Activated T-helper 1 cell treated with anti-CD3 and anti-CD28 coated beads, Interleukin-2, amount 50 U/mL, for 16 hours (primary cell): ENCODE data around the gene TNKS2.
A peak's percentile ranks its signal among the peaks of the same experiment; 100 is the strongest.
"Not testable (repeated sequence)": the region's sequence is repeated elsewhere in the genome, so short reads cannot be mapped to it uniquely, and the experiment has no call there.

Experiments
- DNase-seq, 2 donors: peaks; one replicate each; pipeline ENCODE4 v3.0.0-alpha.2; 2020; ENCODE audit warnings: low read depth in 1 of 2, low spot score in 1 of 2

TNKS2 gene

DNA sequence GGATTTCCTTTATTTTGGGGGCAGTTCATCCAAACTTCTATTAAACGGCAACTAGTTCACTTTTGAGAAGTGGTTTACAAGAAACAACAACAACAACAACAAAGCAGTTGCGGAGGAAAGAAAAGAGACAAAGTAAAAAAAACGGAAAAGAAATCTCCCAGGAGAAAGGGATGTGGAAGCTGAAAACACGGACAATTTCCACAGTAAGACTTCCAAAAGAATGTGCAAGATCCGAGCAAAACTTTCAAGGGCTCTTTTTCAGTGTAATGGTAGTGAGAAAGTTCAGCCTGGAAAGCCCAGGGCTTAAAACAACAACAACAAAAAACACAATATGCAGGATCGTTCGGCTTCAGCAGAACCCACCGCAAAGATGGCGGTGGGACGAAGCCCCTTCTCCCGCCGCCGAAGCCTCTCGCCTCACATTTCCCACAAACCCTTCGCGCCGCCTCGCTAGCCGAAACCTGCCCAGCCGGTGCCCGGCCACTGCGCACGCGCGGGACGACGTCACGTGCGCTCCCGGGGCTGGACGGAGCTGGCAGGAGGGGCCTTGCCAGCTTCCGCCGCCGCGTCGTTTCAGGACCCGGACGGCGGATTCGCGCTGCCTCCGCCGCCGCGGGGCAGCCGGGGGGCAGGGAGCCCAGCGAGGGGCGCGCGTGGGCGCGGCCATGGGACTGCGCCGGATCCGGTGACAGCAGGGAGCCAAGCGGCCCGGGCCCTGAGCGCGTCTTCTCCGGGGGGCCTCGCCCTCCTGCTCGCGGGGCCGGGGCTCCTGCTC, at the start of gene TNKS2:
TNKS2 (plus strand) TSS at position 553 of the 775 bp plus-strand sequence. CDS start 265 bp downstream, outside the sequence.
- DNase-seq = peak; percentile 81 to 88

DNA sequence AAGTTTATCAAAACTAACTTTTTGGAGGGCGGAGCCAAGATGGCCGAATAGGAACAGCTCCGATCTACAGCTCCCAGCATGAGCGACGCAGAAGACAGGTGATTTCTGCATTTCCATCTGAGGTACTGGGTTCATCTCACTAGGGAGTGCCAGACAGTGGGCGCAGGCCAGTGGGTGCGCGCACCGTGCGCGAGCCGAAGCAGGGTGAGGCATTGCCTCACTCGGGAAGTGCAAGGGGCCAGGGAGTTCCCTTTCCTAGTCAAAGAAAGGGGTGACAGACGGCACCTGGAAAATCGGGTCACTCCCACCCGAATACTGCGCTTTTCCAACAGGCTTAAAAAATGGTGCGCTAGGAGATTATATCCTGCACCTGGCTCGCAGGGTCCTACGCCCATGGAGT, 48.6 kb upstream of the TNKS2 start:
- DNase-seq = not testable (repeated sequence)

DNA sequence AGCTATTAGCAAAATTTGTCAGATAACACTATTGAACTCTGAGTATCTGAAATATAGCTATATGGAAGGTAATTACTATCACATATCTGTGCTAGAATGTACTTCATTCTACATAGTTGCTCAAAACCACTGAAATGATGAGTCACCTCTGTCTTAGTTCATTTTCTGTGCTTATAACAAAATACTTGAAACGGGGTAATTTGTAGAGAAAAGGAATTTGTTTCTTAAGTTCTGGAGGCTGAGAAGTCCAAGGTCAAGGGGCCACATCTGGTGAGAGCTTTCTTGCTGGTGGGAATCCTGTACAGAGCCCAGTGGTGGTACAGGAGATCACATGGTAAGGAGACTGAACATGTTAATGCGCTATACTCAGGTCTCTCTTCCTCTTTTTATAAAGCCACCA, 41.9 kb upstream of the TNKS2 start:
- no peak for DNase-seq

DNA sequence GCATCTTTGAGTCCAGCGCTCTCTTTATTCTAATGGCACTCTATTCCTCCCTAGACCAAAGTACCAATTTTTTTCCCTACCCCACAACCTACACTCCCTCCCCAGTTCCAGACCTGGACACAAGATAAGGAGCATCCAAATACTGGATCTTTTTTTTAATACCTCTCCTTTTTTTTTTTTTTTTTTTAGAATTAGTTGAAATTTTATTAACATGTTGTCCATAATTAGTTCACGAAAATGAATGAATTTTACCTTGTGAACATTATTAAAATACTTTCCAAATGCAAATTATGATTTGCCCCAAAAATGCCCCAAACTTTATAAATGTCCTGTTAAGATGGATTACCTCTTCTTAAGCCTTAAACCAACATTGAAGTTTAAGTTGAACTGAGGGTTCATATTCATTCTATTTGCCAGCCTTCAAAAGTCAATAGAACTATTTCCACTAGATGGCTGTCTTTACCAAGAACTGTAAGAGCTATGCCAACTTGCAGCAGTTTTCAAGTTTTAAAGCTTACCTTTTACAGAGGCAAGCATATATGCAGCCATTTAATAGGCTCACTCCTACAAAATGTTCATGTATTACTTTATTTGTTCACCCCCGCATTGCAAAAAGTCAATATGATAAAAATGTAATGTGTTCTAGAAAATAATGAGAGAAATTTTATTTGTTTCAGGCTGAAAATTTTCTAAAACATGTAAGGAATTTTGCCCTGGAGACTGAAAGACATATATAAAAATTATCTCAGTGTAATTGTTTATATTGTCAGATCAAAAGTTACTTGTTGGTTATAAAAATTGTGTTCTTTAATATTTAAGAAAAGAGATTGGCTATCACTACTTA, 39.7 kb upstream of the TNKS2 start:
- no peak for DNase-seq

DNA sequence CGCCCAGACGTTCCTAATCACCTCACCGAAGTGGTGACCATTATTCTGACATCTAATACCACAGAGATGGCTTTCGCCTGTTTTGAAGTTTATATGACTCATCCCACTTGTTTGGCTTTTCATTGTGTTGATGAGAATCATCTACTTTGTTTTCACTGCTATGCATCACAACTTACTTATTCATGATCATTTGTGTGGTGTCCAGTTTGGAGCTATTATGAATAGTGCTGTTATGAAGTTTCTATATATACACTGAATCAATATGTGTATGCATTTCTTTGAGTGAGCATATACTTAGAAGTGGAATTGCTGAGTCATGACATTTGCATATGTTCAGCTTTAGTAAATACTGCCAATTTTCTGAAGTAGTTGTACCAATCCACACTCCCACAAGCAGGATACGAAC, 38.6 kb upstream of the TNKS2 start:
- DNase-seq = no peak

DNA sequence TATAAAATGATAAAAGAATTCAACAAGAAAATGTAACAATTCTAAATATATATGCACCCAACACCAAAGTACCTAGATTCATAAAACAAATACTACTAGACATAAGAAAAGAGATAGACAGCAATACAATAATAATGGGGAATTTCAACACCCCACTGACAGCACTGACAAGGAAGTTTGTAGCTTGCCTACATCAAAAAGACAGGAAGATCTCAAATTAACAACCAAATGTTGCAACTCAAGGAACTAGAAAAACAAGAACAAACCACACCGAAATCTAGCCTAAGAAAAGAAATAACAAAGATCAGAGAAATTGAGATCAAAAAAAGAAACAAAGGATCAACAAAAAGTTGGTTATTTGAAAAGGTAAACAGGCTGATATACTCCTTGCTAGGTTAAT, 36.5 kb upstream of the TNKS2 start:
- no peak for DNase-seq

DNA sequence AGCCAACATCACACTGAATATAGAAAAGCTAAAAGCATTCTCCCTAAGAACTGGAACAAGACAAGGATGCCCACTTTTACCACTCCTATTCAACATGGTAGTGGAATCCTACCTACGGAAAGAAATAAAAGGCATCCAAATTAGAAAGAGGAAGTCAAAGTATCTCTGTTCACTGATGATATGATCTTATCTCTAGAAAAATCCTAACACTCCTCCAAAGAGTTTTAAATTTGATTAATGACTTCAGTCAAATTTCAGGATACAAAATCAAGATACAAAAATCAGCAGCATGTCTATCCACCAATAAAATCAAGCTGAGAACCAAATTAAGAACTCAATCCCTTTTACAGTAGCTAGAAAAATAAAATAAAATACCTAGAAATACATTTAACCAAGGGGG, 35.3 kb upstream of the TNKS2 start:
- DNase-seq = no peak

DNA sequence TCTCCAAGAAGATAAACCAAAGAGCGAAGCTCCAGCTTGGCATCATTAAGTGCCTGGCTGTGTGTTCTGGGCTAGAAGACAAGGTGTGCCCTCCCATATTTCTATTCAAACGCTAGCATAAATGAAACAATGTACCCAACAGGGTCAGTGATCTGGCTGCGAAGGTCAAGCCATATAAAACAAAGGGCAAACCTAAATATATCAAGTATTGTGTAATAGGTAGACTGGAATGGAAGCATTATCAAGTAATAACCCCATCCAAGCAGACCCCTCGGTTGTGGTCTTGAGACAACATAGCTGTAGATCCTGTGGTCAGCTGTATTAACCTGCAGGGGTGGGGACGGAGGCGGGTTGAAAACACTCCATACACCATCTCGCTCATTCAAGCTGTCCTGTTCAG, 31.6 kb upstream of the TNKS2 start:
- no peak for DNase-seq

DNA sequence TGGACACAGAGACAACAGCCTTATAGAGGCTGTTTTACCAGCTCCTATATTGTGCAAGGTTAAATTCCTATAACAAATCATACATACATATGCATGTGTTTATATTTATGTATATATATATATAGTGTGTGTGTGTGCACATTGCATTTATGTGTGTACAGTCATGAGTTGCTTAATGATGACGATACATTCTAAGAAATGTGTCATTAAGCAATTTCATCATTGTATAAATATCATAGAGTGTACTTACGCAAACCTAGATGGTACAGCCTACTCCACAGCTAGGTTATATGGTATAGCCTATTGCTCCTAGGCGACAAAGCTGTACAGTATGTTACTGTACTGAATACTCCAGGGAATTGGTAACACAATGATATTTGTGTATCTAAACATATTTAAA, 30.1 kb upstream of the TNKS2 start:
- no peak for DNase-seq

DNA sequence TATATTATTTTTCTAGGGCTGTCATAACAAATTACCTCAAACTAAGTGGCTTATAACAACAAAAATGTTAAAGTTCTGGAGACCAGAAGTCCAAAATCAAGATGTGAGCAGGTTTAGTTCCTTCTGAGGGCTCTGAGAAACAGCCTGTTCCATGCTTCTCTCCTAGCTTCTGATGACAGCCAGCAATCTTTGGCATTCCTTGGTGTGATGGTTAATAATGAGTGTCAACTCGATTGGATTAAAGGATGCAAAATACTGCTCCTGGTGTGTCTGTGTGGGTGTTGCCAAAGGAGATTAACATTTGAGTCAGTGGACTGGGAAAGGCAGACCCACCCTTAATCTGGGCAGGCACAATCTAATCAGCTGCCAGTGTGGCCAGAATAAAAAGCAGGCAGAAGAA, 26.3 kb upstream of the TNKS2 start:
- DNase-seq = no peak

DNA sequence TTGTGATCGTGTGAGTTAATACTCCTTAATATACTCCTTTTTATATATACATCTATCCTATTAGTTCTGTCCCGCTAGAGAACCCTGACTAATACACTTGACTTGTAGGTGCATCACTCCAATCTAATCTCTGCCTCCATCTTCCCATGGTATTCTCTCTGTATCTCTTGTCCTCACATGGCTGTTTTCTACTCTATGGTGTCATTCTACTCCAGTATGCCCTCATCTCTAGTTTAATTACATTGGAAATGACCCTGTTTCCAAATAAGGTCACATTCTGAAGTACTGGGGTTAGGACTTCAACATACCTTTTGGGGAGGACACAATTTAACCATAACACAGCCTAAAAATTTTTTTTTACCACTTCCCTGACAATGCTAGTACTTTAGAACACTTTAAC, 25.8 kb upstream of the TNKS2 start:
- DNase-seq = no peak

DNA sequence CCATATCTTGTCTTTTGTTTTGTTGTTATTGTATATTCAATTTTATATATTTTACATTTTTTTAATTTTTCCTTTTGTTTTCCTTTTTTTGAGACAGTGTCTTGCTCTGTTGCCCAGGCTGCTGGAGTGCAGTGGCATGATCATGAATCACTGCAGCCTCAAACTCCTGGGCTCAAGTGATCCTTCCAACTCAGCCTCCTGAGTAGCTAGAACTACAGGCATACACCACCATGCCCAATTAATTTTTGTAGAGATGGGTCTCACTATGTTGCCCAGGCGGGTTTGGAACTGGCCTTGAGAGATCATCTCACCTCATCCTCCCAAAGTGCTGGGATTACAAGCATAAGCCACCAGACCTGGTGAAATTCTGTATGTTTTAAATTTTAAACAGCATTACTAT, 25.4 kb upstream of the TNKS2 start:
- DNase-seq = no peak

DNA sequence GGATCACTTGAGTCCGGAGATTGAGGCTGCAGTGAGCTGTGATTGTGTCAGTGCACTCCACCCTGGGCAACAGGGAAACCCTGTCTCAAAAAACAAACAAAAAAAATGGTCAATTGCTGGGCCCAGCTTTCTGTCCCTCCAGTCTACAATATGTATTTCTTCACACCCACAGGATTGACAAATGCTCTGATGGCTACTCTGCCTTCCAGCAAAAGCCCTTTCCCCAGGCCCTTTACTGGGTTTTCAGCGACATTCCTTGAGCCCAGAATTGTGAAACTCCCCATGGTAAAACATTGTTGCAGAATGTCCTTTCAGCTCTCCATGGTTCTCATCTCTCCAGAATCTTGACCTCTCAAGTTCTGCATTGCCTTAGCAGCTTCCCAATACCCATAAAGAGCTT, 23.7 kb upstream of the TNKS2 start:
- no peak for DNase-seq

DNA sequence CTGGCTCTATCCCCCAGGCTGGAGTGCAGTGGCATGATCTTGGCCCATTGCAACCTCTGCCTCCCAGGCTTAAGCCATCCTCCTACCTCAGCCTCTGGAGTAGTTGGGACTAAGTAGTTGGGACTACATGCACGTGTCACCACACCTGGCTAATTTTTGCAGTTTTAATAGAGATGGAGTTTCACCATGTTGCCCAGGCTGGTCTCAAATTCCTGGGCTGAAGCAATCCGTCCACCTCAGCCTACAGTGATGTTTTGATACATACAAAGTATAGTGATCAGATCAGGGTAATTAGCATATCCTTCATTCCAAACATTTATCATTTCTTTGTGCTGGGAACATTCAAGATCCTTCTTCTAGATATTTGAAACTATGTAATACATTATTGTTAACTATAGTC, 22.5 kb upstream of the TNKS2 start:
- no peak for DNase-seq

DNA sequence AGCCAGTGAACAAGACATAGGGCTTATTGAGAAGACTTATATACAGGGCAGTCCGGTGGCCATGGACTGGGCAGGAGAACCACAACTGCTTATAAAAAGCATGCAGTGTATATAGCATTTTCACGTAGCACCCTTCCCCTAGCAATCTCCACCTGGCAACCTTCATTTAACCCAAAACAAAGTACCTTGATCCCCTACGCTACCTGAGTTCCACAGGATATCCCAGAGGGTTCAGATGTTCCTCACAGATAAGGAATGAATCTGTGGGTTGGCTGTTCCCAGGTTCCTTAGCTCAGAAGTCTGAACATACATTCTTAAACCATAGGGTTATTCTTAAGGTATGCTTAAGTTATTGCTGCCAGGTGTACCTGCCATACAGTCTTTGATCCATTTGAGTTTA, 22.0 kb upstream of the TNKS2 start:
- no peak for DNase-seq

DNA sequence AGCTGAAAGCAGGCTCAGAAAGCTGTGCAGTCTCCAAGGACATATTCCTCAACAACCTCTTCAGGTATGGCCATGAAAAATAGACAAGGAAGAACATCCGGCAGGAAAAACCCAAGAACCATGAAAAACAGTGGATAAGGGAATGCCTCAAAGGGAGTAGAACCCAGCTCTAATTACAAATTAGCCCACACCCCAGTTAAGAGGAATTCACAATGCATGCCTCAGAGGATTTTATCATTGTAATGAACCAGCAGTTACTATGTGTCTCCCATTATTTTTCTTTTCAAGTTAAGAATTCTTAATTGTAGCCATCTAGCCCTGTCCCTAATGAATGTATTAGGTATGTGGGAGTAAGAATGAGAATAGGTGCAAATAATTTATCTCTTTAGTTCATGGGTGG, 19.7 kb upstream of the TNKS2 start:
- DNase-seq = no peak

DNA sequence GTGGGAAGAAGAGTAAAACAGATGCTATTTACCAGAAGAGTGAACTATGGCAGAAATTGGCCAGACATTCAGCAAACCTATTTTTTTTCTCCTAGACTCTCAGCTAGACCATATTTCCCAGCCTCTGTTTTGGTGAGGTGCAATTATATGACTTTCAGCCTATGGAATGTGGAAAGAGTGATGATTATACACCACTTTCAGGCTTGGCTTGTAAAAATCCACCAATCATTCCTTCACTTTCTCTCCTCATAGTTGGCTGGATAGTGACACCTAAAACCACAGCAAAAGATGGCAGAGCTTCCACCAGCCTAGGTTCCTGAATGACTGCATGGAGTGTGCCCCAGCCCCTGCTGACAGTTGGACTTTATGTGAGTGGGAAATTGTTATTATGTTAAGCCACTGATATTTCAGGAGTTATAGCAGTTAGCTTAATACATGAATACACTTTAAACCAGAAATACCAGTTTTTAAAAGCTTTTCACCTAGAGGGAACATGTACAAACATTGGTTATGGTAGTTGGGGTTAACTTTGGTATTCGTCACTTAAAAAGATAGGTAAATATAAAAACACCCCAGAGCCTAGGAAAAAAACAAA, 19.1 kb upstream of the TNKS2 start:
- no peak for DNase-seq

DNA sequence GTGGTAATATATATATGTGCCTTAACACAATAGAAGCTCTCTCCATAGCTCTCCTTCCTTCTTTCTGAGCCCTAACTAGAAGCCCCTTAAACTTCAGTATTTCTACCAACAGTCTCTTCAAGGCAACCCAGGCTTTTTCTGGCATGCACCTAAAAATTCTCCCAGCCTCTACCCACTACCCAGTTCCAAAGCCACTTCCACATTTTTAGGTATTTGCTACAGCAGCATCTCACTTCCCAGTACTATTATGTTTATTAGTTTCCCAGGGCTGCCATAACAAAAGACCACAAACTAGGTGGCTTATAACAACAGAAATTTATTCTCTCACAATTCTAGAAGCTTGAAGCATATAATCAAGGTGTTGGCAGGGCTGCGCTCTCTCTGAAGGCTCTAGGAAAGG, 15.7 kb upstream of the TNKS2 start:
- DNase-seq = no peak

DNA sequence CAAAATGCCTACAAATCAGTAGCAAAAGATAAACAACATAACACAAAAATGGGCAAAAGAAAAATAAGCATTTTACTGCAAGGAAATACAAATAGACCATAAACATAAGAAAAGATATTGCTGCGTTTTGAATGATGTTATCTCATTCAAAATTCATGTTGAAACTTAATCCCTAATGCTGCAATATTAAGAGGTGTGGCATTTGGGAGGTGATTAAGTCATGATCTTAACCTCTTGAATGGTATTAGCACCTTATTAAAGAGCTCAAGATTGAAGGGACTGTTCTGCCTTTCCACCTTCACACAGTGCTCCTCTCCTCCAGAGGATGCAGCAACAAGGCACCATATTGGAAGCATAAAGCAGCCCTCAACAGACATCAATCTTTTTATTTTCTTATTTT, 12.4 kb upstream of the TNKS2 start:
- no peak for DNase-seq

DNA sequence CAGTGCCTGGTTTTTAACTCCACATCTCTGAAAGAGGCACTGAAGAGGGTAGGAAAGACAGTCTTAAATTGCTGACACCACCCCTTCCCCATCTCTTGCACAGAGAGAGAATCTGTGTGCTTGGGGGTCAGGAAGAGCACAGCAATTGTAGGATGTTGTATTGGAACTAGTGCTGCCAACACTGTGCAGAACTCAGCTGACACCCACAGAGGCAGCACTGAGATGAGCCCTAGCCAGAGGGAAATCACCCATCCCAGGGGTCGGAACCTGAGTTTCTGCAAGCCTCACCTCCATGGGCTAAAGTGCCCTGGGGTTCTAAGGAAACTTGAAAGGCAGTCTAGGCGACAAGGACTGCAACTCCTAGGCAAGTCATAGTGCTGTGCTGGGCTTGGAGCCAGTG, 11.0 kb upstream of the TNKS2 start:
- DNase-seq = no peak

DNA sequence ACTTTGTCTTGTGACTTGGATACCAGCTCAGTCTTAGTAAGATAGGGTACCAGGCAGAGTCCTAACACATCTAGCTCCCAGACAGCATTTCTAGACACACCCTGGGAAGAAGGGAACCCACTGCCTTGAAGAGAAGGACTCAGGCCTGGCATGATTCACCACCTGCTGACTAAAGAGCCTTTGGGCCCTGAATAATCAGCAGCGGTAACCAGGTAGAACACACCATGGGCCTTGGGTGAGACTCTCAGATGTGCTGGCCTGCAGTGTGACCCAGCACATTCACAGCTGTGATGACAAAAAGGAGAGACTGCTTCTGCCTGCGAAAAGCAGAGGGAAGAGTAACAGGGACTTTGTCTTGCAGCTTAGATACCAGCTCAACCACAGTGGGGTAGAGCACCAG, 10.4 kb upstream of the TNKS2 start:
- no peak for DNase-seq

DNA sequence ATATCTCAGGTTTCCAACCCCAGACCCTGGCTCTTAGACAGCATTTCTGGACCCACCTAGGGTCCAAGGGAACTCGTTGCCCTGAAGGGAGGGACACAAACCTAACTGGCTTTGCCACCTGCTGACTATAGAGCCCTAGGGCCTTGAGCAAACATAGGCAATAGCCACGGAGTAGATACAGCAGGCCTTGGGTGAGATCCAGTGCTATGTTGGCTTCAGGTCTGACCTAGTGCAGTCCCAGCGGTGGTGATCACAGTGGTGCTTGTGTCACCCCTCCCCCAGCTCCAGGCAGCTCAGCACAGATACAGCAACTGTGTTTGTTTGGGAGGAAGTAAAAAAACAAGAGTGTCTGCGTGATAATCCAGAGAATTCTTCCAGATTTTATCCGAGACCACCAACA, 9.7 kb upstream of the TNKS2 start:
- no peak for DNase-seq
